LHCN-M2 (cell line): ENCODE data around the gene CD93. TPM values are rescaled to one million over a fixed set of nuclear protein-coding genes. Genes with fewer than 3 reads are reported as not detected.
A peak's percentile ranks its signal among the peaks of the same experiment; 100 is the strongest.

ENCODE experiments used
- DNase-seq: peaks from one replicate; pipeline ENCODE4 v3.0.0-alpha.2; 2012; ENCODE audit warnings: low read depth
- total RNA-seq: library from RNA; depleted of rRNA; stranded (reverse); fragments of >200 nt; gene quantifications from 2 replicates; pipeline ENCODE4 v1.2.3, GENCODE V29; 2014

CD93 gene
- total RNA-seq, 1 experiment from 2014 or later = not detected

GRCh38 chr20:23061262-23061661 is 24.9 kb downstream of the CD93 start:
- no peak for DNase-seq

- DNase-seq = no peak
Observed at GRCh38 chr20:23060629-23061028, 25.5 kb downstream of the CD93 start.

- DNase-seq = peak; percentile 32
Observed at GRCh38 chr20:23059846-23060245, 26.3 kb downstream of the CD93 start.

GRCh38 chr20:23059001-23059400 is 27.1 kb downstream of the CD93 start:
- no peak for DNase-seq

GRCh38 chr20:23058240-23058639 is 27.9 kb downstream of the CD93 start:
- no peak for DNase-seq

GRCh38 chr20:23052904-23053303 is 33.2 kb downstream of the CD93 start:
- DNase-seq = no peak

- peak; percentile 89 for DNase-seq
Observed at GRCh38 chr20:23050847-23051627, 35.1 kb downstream of the CD93 start.

- DNase-seq = no peak
Observed at GRCh38 chr20:23050076-23050838, 35.9 kb downstream of the CD93 start.

GRCh38 chr20:23049201-23050075 is 36.7 kb downstream of the CD93 start, which contains the start of gene THBD:
TSS of gene THBD (minus strand) at chr20:23049672. CDS start at chr20:23049504, 168 bp downstream.
- peak; percentile 81 for DNase-seq

- DNase-seq = peak; percentile 51
Observed at GRCh38 chr20:23048283-23049200, 37.6 kb downstream of the CD93 start.

- DNase-seq = no peak
Observed at GRCh38 chr20:23047738-23048214, 38.3 kb downstream of the CD93 start.

GRCh38 chr20:23047001-23047737 is 39.0 kb downstream of the CD93 start:
- DNase-seq = no peak

GRCh38 chr20:23046431-23046830 is 39.7 kb downstream of the CD93 start:
- DNase-seq = no peak

- DNase-seq = no peak
Observed at GRCh38 chr20:23043376-23043775, 42.7 kb downstream of the CD93 start.

GRCh38 chr20:23042270-23042669 is 43.9 kb downstream of the CD93 start:
- DNase-seq = no peak

GRCh38 chr20:23039885-23040508 is 46.1 kb downstream of the CD93 start:
- DNase-seq = no peak

- no peak for DNase-seq
Observed at GRCh38 chr20:23039136-23039875, 46.8 kb downstream of the CD93 start.

GRCh38 chr20:23037017-23037481 is 49.1 kb downstream of the CD93 start:
- no peak for DNase-seq
